HG02885 (cell line): ENCODE results near the gene SELENOF.
"Not testable (repeated sequence)": the region's sequence is repeated elsewhere in the genome, so short reads cannot be mapped to it uniquely, and the experiment has no call there.

Experiments used
- ATAC-seq: cut with Tn5 transposase; IDR thresholded peaks from one replicate; pipeline ENCODE4 v1.9.1; 2021; ENCODE audit warnings: mild to moderate bottlenecking; ENCODE audit not compliant: unreplicated experiment, poor library complexity

The SELENOF gene

DNA sequence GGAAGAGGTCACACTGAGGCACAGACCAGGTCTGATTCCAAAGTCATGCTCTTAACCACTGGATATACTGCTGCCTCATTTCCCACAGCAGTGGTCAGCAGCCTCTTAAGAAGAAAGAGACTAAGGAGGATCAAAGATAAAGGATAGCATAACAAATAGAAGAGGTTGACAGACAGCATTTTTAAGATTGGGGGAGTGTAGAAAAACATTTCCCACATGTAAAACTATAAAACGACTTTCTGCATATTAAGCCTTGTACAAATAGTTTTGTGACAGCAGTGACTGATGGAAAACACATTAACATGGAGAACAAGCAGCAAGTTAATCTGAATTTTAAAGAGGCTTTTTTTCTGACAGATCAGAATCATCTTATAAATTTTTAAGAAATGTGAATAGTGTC, 92.0 kb downstream of the SELENOF start:
- ATAC-seq: no peak

DNA sequence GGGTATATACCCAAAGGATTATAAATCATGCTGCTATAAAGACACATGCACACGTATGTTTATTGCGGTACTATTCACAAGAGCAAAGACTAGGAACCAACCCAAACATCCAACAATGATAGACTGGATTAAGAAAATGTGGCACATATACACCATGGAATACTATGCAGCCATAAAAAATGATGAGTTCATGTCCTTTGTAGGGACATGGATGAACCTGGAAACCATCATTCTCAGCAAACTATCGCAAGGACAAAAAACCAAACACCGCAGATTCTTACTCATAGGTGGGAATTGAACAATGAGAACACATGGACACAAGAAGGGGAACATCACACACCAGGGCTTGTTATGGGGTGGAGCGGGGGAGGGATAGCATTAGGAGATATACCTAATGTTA, 94.0 kb downstream of the SELENOF start:
- not testable (repeated sequence) for ATAC-seq

GRCh38 chr1:86817246-86817826, 96.6 kb downstream of the SELENOF start:
- not testable (repeated sequence) for ATAC-seq

GRCh38 chr1:86814118-86814517, 99.8 kb downstream of the SELENOF start:
- not testable (repeated sequence) for ATAC-seq
